Mesothelial cell of epicardium (in vitro differentiated cells): ENCODE results near the gene FGD3. TPM values are rescaled to one million over a fixed set of nuclear protein-coding genes. Genes with fewer than 3 reads are reported as not detected.

Experiments used
- DNase-seq, 2 experiments: peaks; one replicate each; pipeline ENCODE4 v3.0.0; 2021; ENCODE audit warnings: low spot score in 2 of 2; ENCODE audit not compliant: unreplicated experiment in 2 of 2
- H3K27ac Mint-ChIP-seq: 2 replicates; pipeline ENCODE4 v1.8.0; 2021; ENCODE audit warnings: mixed read lengths
- H3K27me3 Mint-ChIP-seq: 2 replicates; pipeline ENCODE4 v1.8.0; 2021; ENCODE audit warnings: low read depth, mixed read lengths
- H3K36me3 Mint-ChIP-seq: 2 replicates; pipeline ENCODE4 v1.8.0; 2021; ENCODE audit warnings: mixed read lengths
- H3K4me1 Mint-ChIP-seq: 2 replicates; pipeline ENCODE4 v1.8.0; 2021; ENCODE audit warnings: mixed read lengths
- H3K4me3 Mint-ChIP-seq: 2 replicates; pipeline ENCODE4 v1.8.0; 2021; ENCODE audit warnings: mild to moderate bottlenecking, moderate library complexity, mixed read lengths
- H3K9me3 Mint-ChIP-seq: 2 replicates; pipeline ENCODE4 v1.8.0; 2021; ENCODE audit warnings: mixed read lengths
- CTCF ChIP-seq: fragments of 200-600 bp; sonication (generic); IDR thresholded peaks from one replicate; pipeline ENCODE4 v1.5.0; 2021; ENCODE audit warnings: antibody characterized with exemption; ENCODE audit not compliant: unreplicated experiment
- total RNA-seq: library from RNA; stranded (reverse); gene quantifications from 3 replicates; pipeline ENCODE4 v1.2.1, GENCODE V29; 2021

Gene FGD3
- total RNA-seq, 1 donor from 2014 or later, result 36.3 TPM

GRCh38 chr9:92974761-92975755 lies 27.7 kb downstream of the FGD3 start:
- H3K4me3 Mint-ChIP-seq, result peak overlapping the region; percentile 57
- no peaks in the 10 kb centered on the region for H3K27me3 Mint-ChIP-seq
- H3K36me3 Mint-ChIP-seq, result peaks cover 8% of the 10 kb centered on the region
- DNase-seq, result no peak
- H3K9me3 Mint-ChIP-seq, result no peaks in the 10 kb centered on the region
- TF ChIP-seq CTCF, result no peak
- peak overlapping the region; percentile 99 for H3K27ac Mint-ChIP-seq
- peaks cover 78% of the 10 kb centered on the region for H3K4me1 Mint-ChIP-seq

GRCh38 chr9:92976431-92976830 lies 29.1 kb downstream of the FGD3 start:
- no peaks in the 10 kb centered on the region for H3K27me3 Mint-ChIP-seq

GRCh38 chr9:92977279-92977678 lies 30.0 kb downstream of the FGD3 start:
- no peak for TF ChIP-seq CTCF
- no peaks in the 10 kb centered on the region for H3K27me3 Mint-ChIP-seq
- H3K4me3 Mint-ChIP-seq, result peak overlapping the region; percentile 49
- peaks cover 15% of the 10 kb centered on the region for H3K9me3 Mint-ChIP-seq
- H3K27ac Mint-ChIP-seq, result peak overlapping the region; percentile 99
- DNase-seq, result no peak
- H3K36me3 Mint-ChIP-seq, result peaks cover 24% of the 10 kb centered on the region
- peaks cover 64% of the 10 kb centered on the region for H3K4me1 Mint-ChIP-seq

More at GRCh38 chr9:92976431-92976830, 29.1 kb downstream of the FGD3 start:
- Mint-ChIP-seq H3K9me3 (peaks cover 7% of the 10 kb centered on the region), H3K4me1 (peaks cover 67% of the 10 kb centered on the region), H3K36me3 (peaks cover 16% of the 10 kb centered on the region), H3K4me3 (peak overlapping the region; percentile 49), H3K27ac (peak overlapping the region; percentile 99)
- no peak for TF ChIP-seq CTCF
- DNase-seq, result no peak

- Mint-ChIP-seq H3K36me3 (peaks cover 28% of the 10 kb centered on the region), H3K27me3 (no peaks in the 10 kb centered on the region), H3K9me3 (peaks cover 20% of the 10 kb centered on the region), H3K4me1 (peaks cover 55% of the 10 kb centered on the region), H3K4me3 (peak overlapping the region; percentile 20), H3K27ac (peak overlapping the region; percentile 59)
- no peak for TF ChIP-seq CTCF
- no peak for DNase-seq
Measured at GRCh38 chr9:92978345-92978875, 31.1 kb downstream of the FGD3 start.

- Mint-ChIP-seq H3K4me1 (peaks cover 44% of the 10 kb centered on the region), H3K27me3 (no peaks in the 10 kb centered on the region)
- TF ChIP-seq CTCF, result no peak
Measured at GRCh38 chr9:92979283-92980056, 32.1 kb downstream of the FGD3 start.

More at GRCh38 chr9:92979283-92980056, 32.1 kb downstream of the FGD3 start:
- no peak for DNase-seq
- peaks cover 37% of the 10 kb centered on the region for H3K36me3 Mint-ChIP-seq
- peaks cover 29% of the 10 kb centered on the region for H3K9me3 Mint-ChIP-seq
- peak overlapping the region; percentile 13 for H3K4me3 Mint-ChIP-seq
- peak overlapping the region; percentile 59 for H3K27ac Mint-ChIP-seq
